Stimulated activated CD8-positive, alpha-beta memory T cell treated with anti-CD3 and anti-CD28 coated beads, Interleukin-7, amount 100 ng/mL, for 4 hours (primary cell): ENCODE results near the gene CREBRF.
"Not testable (repeated sequence)": the region's sequence is repeated elsewhere in the genome, so short reads cannot be mapped to it uniquely, and the experiment has no call there.

Source experiments
- DNase-seq, 2 donors: peaks; one replicate each; pipeline ENCODE4 v3.0.0-alpha.2; 2020; ENCODE audit warnings: low read depth in 2 of 2

CREBRF gene

DNA sequence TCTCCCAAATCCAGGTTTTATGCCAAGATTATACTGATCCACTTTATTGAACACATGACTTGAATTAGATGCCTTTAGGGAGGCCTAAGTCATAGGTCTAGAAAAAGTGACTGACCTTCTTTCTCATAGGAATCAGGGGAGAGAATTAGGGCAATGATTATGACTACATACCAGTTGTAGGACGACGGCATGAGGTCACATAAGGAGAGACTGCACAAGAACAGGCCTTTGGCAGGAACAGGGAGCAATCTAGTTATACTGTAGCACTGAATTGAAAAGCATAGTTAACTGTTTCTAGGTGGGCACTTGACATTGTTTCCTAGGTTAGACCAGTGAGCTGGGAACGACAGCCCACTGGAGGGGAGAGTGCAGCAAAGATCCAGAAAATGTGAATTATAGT lies 22.7 kb downstream of the CREBRF start:
- no peak for DNase-seq

- no peak for DNase-seq
These were observed 33.4 kb downstream of the CREBRF start for GRCh38 chr5:173089581-173089980.

DNA sequence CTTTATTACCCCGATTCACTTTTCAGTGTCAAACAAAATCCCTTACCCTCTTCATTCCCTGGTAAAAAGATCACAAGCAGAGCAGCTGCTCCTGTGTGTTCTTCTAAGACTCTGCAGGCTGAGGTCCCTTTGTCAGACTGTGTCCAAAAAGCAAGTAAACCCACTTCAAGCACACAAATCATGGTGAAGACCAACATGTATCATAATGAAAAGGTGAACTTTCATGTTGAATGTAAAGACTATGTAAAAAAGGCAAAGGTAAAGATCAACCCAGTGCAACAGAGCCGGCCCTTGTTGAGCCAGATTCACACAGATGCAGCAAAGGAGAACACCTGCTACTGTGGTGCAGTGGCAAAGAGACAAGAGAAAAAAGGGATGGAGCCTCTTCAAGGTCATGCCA lies 34.5 kb downstream of the CREBRF start:
- no peak for DNase-seq

GRCh38 chr5:173091981-173092380 lies 35.8 kb downstream of the CREBRF start:
- no peak for DNase-seq

DNA sequence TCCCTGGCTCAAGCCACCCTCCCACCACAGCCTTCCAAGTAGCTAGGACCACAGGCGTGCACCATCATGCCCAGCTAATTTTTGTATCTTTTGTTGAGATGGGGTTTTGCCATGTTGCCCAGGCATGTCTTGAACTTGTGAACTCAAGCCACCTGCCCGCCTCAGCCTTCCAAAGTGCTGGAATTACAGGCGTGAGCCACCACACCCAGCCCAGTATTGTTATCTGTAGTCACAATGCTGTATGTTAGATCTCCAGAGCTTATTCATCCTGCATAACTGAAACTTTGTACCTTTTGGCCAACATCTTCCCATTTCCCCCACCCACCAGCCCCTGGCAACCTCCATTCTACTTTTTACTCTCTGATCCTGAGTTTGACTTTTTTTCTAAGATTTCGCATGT lies 37.5 kb downstream of the CREBRF start:
- DNase-seq = no peak

GRCh38 chr5:173094012-173094661 lies 38.0 kb downstream of the CREBRF start:
- DNase-seq = no peak

- DNase-seq = no peak
These were observed 42.6 kb downstream of the CREBRF start for GRCh38 chr5:173098787-173099186.

DNA sequence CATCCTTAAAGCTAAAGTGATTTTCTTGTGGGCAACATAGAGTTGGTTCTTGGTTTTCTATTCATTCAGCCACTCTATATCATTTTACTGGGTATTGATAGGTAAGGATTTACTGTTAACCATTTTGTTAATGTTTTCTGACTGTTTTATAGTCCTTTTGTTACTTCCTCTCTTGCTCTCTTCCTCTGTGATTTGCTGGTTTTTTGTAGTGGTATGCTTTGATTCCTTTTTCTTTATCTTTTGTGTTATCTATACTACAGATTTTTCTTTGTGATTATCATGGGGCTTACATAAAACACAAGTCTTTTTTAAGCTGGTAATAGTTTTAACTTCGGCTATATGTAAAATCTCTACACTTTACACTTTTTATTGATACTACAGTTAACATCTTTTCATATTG lies 43.3 kb downstream of the CREBRF start:
- DNase-seq = no peak

DNA sequence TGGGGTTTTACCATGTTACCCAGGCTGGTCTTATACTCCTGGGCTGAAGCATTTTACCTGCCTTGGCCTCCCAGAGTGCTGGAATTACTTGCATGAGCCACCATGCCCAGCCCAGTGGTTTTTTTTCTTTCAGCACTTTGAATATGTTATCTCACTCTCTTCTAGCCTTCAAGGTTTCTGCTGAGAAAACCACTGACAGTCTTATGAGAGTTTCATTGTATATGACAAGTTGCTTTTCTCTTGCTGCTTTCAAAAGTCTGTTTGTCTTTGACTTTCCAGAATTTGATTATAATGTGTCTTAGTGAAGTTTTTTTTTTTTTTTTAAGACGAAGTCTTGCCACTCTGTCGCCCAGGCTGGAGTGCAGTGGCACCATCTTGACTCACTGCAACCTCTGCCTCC lies 45.1 kb downstream of the CREBRF start:
- no peak for DNase-seq

GRCh38 chr5:173103411-173103810 lies 47.3 kb downstream of the CREBRF start:
- no peak for DNase-seq

- DNase-seq = no peak
These were observed 52.8 kb downstream of the CREBRF start for GRCh38 chr5:173108914-173109313.

GRCh38 chr5:173114536-173114935 lies 58.4 kb downstream of the CREBRF start:
- DNase-seq = no peak

DNA sequence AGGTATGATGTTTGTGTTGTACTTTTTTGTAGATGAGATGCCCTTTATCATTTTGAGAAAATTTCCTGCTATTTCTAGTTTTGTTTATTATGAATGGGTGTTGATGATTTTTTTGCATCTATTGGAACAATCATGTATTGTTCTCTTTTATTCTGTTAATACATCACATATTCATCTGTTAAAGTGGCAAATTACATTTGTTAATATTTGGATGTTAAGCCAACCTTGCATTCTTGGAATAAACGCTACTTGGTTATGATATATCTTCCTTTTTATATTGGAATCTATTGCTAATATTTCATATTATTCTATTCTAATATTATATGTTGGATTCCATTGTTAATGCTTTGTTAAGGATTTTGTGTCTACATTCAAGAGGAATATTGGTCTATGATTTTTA lies 63.6 kb downstream of the CREBRF start:
- no peak for DNase-seq

DNA sequence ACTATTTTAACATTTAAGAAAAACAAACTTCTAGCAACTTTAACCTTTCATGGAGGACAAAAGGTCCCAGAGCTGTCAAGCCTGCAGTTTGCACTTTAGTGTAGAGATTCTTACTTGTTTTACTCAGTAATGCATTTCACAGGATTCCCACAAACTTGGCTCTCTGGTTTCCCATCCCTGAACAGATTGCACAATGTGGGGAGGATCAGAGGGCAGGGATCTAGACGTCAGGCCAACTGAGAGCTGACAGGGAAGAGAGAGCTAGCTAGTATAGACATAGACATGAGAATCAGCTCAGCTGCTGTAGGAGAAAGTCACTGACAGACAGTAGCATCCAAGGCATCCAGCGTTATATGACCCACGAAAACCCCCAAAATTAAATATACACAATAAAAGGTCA lies 67.3 kb downstream of the CREBRF start:
- no peak for DNase-seq

DNA sequence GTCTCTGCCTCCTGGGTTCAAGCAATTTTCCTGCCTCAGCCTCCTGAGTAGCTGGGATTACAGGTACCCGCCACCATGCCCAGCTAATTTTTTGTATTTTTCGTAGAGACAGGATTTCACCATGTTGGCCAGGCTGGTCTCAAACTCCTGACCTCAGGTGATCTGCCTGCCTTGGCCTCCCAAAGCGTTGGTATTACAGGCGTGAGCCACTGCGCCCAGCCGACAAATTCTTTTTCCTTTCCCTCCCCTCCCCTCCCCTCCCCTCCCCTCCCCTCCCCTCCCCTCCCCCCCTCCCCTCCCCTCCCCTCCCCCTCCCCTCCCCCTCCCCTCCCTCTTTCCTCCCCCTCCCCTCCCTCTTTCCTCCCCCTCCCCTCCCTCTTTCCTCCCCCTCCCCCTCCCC lies 76.0 kb downstream of the CREBRF start:
- DNase-seq = not testable (repeated sequence)

DNA sequence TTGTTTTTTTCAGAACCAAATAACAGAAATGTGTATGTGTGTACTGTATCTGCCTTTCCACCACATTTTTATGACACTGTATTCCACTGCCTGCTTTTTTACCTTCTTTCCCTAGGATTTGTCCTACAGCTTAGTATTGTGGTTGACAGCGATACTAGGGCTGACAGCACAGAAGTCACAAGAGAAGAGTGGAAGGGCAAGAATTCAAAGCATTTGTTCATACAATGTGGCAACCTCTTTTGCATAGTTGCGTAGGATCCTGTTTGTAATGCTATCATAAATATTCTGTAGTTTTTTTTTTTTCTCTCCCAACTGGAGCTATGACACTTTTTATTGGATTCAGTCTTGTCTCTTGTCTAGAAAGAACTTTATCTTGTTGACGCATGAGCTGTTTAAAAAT lies 82.6 kb downstream of the CREBRF start:
- DNase-seq = no peak

DNA sequence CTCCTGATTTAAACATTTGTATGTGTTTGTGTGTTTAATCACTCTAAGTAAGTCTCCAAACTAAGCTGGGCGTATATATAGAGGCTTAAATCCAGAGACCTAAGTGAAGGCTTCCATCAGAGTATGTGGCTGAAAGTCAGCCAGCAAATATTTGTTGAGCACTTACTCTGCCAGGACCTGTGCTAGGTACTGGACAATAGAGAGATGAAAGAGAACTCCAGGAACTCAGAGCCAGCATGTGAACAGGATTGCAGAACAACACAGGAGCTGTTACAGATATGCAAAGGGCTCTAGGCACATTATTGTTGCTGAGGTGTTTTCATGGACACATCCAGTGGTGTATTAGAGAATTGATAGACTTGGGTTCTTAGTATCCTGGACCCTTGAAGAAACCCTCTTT lies 83.5 kb downstream of the CREBRF start:
- no peak for DNase-seq

GRCh38 chr5:173140769-173141168 lies 84.6 kb downstream of the CREBRF start:
- no peak for DNase-seq

DNA sequence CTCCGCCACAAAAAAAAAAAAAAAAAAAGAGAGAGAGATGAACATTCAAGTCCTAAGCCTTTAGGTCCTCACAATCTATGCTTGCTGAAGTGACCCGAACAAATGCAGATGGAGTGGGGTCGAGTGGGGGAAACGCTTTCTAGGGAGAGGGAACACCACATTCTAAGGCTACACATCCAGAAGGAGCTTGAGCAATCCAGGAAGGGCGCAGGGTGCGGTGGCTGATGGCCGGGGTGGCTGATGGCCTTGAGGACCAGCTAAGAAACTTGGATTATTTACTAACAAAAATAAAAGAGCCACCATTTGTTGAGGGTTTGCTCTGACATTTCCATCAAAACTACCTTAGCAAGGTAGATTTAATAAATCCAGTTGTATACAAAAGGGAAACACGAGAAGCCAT lies 87.4 kb downstream of the CREBRF start:
- DNase-seq = no peak

DNA sequence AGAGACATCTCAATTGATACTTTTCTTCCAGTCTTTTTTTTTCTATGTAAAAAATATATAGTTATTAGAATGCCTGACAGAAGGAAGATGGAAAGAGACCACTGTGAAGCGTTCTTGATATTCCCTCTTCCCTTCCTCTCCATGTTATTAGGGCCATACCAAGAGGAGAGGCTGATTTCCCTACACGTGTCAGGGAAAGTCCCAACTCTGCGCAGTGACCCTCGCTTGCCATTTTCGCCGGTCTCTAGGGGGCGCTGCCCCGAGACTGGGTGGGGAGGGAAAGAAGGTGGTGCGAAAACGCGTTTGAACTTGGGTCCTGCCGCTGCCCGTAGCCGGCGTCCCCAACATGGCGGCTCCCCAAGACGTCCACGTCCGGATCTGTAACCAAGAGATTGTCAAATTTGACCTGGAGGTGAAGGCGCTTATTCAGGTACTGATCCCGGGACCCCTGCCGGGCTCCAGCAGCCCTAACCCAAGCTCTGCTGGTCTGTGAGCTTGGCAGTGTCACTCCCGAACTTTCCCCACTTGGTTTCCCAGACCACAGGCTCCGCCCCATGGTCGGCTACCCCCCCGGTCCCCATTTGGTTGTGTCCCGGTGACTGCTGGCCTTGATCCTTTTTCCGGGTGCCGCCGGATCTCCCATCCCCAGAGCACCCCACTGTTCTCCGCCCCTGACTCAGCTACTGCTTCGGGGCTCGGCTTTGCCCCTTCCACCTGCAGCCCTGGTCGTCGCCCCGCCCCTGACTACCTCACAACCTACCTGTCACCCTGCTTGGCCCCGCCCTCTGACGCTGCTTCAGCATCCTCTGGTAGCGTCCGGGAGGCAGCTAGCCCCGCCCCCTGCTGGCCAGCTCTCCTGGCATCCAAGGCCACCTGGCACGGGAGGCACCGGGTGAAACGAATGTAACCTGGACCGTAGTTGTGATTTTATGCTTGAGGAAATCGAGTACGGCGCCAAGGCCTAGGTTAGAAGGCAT lies 88.3 kb downstream of the CREBRF start, which contains the start of gene BNIP1:
BNIP1 (plus strand) TSS at position 332 of the 977 bp plus-strand sequence; CDS start at position 347, 15 bp downstream.
- DNase-seq = peak; percentile 92

- no peak for DNase-seq
These were observed 92.2 kb downstream of the CREBRF start for GRCh38 chr5:173148354-173148753.

GRCh38 chr5:173152547-173152946 lies 96.4 kb downstream of the CREBRF start:
- DNase-seq = no peak

GRCh38 chr5:173153842-173154241 lies 97.7 kb downstream of the CREBRF start:
- DNase-seq = no peak
